GM13976 (cell line): Measurements from ENCODE around the gene TRIM33.

ENCODE experiments used
- DNase-seq: peaks from one replicate; pipeline ENCODE4 v3.0.0; 2012; ENCODE audit warnings: low spot score
- in situ Hi-C: fragments of 300-500 bp; cut with MboI; formaldehyde crosslinking; loops from one replicate; pipeline ENCODE4 v1.12.0; 2022; ENCODE audit warnings: low sequenced_read_pairs, mixed read lengths, inconsistent platforms; ENCODE audit not compliant: unreplicated experiment
- TF ChIP-seq, protein P1 (sequence below): IDR thresholded peaks from 2 replicates; pipeline ENCODE4 v1.5.1; 2012; ENCODE audit warnings: borderline replicate concordance, mild to moderate bottlenecking; ENCODE audit not compliant: insufficient read depth; ENCODE audit errors: extremely low read depth, missing control alignments, control extremely low read depth

Gene TRIM33

GRCh38 chr1:114505148-114505561 lies 5.8 kb downstream of the TRIM33 start:
- in situ Hi-C loops = no loop called here
- DNase-seq = no peak
- TF ChIP-seq, protein P1, sequence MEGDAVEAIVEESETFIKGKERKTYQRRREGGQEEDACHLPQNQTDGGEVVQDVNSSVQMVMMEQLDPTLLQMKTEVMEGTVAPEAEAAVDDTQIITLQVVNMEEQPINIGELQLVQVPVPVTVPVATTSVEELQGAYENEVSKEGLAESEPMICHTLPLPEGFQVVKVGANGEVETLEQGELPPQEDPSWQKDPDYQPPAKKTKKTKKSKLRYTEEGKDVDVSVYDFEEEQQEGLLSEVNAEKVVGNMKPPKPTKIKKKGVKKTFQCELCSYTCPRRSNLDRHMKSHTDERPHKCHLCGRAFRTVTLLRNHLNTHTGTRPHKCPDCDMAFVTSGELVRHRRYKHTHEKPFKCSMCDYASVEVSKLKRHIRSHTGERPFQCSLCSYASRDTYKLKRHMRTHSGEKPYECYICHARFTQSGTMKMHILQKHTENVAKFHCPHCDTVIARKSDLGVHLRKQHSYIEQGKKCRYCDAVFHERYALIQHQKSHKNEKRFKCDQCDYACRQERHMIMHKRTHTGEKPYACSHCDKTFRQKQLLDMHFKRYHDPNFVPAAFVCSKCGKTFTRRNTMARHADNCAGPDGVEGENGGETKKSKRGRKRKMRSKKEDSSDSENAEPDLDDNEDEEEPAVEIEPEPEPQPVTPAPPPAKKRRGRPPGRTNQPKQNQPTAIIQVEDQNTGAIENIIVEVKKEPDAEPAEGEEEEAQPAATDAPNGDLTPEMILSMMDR = no peak

- TF ChIP-seq, protein P1 = no peak
- in situ Hi-C loops = no loop called here
- no peak for DNase-seq
These were observed 7.0 kb downstream of the TRIM33 start for GRCh38 chr1:114503916-114504422.

DNA sequence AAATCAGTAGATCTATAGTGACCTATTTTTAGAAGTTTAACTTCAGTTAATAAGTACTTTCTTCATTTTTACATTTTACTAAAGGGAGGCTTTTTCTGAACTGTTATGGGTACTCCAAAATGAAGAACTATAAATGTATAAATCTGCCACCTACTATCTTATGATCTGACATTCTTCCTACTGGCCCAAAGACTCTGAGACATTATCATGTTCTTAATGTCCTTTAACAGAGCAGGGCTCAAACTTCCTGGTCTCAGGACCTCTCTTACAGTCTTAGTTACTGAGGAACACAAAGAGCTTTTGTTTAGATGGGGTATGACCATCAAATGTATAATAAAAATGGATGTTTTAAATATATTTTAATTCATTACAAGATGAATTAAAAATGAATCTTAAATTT lies 8.9 kb downstream of the TRIM33 start:
- TF ChIP-seq, protein P1 = no peak
- in situ Hi-C loops = no loop called here
- DNase-seq = no peak

GRCh38 chr1:114499478-114499877 lies 11.5 kb downstream of the TRIM33 start:
- in situ Hi-C loops = no loop called here
- TF ChIP-seq, protein P1 = no peak
- no peak for DNase-seq

- DNase-seq = no peak
- in situ Hi-C loops = no loop called here
- TF ChIP-seq, protein P1 = no peak
These were observed 14.9 kb downstream of the TRIM33 start for GRCh38 chr1:114496089-114496488.

- TF ChIP-seq, protein P1 = no peak
- in situ Hi-C loops = no loop called here
- DNase-seq = no peak
These were observed 15.5 kb downstream of the TRIM33 start for GRCh38 chr1:114495486-114495885.

DNA sequence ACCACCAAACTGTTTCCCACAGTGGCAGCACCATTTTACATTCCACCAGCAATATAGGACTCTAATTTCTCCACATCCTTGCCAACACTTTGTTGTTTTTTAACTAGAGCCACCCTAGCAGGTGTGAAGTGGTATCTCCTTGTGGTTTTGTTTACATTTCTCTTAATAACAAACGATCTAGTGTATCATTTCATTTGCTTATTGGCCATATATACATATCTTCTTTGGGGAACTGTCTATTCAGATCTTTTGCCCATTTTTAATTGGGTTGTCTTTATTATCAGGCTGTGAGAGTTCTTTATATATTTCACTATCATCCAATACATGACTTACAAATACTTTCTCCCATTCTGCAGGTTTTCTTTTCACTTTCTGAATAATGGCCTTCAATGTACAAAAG lies 18.0 kb downstream of the TRIM33 start:
- in situ Hi-C loops = no loop called here
- TF ChIP-seq, protein P1 = no peak
- DNase-seq = no peak
